Measurements from ENCODE around the gene SOCS7.

SOCS7 gene

GRCh38 chr17:38369124-38369886 lies 17.7 kb downstream of the SOCS7 start:
- no peak for FAIRE-seq

- no peak for FAIRE-seq
Measured at GRCh38 chr17:38379448-38379847, 27.8 kb downstream of the SOCS7 start.

- no peak for FAIRE-seq
Measured at GRCh38 chr17:38395090-38395489, 43.4 kb downstream of the SOCS7 start.

- FAIRE-seq, result no peak
Measured at GRCh38 chr17:38397227-38397626, 45.6 kb downstream of the SOCS7 start.

GRCh38 chr17:38400286-38400685 lies 48.6 kb downstream of the SOCS7 start:
- no peak for FAIRE-seq

GRCh38 chr17:38401459-38401858 lies 49.8 kb downstream of the SOCS7 start:
- no peak for FAIRE-seq

GRCh38 chr17:38402897-38403296 lies 51.3 kb downstream of the SOCS7 start:
- no peak for FAIRE-seq

GRCh38 chr17:38403491-38403890 lies 51.8 kb downstream of the SOCS7 start:
- no peak for FAIRE-seq

- no peak for FAIRE-seq
Measured at GRCh38 chr17:38404174-38404943, 52.7 kb downstream of the SOCS7 start.

GRCh38 chr17:38405654-38406053 lies 54.0 kb downstream of the SOCS7 start:
- FAIRE-seq, result no peak

GRCh38 chr17:38410201-38410600 lies 58.6 kb downstream of the SOCS7 start:
- FAIRE-seq, result no peak

- FAIRE-seq, result no peak
Measured at GRCh38 chr17:38415250-38416194, 63.9 kb downstream of the SOCS7 start.

- no peak for FAIRE-seq
Measured at GRCh38 chr17:38416840-38417209, 65.2 kb downstream of the SOCS7 start.

- FAIRE-seq, result no peak
Measured at GRCh38 chr17:38417210-38417951, 65.7 kb downstream of the SOCS7 start.

GRCh38 chr17:38418062-38418692 lies 66.5 kb downstream of the SOCS7 start:
- no peak for FAIRE-seq

GRCh38 chr17:38418693-38419507 lies 67.3 kb downstream of the SOCS7 start:
- FAIRE-seq, result no peak

- no peak for FAIRE-seq
Measured at GRCh38 chr17:38419508-38419981, 67.9 kb downstream of the SOCS7 start.

GRCh38 chr17:38420518-38420917 lies 68.9 kb downstream of the SOCS7 start:
- no peak for FAIRE-seq

GRCh38 chr17:38421171-38421841 lies 69.7 kb downstream of the SOCS7 start:
- no peak for FAIRE-seq
